D721Med (cell line): ENCODE results near the gene PIBF1.

Source experiments
- DNase-seq: peaks from one replicate; pipeline ENCODE4 v3.0.0; 2011; ENCODE audit warnings: low spot score; ENCODE audit not compliant: insufficient read length
- FAIRE-seq: peaks from 2 replicates; lab custom pipeline; 2011; peaks lifted over from hg19 to GRCh38; lab: Jason Lieb, UNC
- CTCF ChIP-seq: IDR thresholded peaks from 2 replicates; pipeline ENCODE4 v1.5.1; 2012; ENCODE audit warnings: mild to moderate bottlenecking, control low read depth; ENCODE audit not compliant: insufficient read depth; ENCODE audit errors: missing control alignments

The PIBF1 gene

DNA sequence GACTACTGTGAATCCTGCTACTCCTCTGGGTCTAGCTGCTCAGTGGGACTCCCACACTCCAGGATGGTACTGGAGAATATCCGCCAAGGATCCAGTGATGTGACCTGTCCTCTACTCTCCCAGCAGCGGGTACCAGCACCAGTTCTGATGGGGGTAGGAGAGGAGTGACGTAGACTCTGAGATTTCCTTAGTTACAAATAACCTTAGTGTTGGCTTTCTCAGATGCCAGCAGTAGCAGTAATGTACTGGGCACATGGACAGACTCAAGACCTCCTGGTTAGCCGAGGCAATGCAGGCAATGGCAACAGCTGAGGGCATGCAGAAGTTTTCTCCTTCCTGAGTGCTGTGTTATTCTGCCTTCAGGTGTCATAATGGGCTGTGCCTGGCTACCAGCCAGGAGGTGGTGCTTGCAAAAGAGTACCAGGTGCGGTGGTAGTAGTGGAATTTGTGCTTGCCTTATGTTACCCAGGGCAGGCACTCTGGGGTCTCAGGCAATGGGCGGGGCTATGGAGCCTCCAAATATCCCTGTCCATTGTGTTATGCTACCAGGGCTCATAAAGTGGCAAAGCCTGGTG lies 171.5 kb downstream of the PIBF1 start:
- no peak for FAIRE-seq
- no peak for TF ChIP-seq CTCF
- DNase-seq: no peak

DNA sequence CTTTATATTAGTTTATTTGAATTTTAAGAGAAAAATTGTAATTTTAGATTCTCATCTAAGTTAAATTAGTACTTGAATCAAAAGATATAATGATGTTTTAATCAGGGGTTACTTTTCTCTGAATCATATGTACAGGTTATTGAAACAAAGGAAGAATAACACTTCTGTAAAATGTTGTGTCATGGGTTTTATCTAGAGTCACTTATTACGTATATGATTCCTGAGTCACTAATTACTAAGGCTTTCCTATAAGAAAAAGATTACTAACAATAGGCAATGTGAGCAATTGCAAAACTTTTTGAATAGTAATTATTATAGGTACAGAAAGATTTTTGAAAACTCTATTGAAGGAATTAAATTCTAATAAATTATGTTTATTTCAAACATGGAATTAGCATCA lies 177.7 kb downstream of the PIBF1 start:
- DNase-seq (no peak), FAIRE-seq (no peak)
- TF ChIP-seq CTCF: no peak

DNA sequence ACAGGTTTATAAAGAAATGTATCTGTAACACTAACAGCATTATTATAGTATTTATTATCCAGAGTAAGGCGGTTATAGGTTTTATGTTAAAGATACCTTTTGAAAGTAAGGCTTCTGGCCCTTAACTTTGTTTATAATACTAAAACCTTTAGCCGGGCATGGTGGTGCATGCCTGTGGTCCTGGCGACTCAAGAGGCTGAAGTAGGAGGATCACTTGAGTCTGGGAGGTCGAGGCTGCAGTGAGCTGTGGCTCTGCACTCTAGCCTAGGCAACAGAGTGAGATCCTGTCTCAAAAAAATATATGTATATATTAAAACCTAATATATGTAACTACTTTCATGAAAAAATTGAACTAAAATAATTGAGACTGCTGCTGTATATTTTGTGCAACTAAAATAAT lies 178.2 kb downstream of the PIBF1 start:
- FAIRE-seq (no peak), DNase-seq (no peak)
- no peak for TF ChIP-seq CTCF

DNA sequence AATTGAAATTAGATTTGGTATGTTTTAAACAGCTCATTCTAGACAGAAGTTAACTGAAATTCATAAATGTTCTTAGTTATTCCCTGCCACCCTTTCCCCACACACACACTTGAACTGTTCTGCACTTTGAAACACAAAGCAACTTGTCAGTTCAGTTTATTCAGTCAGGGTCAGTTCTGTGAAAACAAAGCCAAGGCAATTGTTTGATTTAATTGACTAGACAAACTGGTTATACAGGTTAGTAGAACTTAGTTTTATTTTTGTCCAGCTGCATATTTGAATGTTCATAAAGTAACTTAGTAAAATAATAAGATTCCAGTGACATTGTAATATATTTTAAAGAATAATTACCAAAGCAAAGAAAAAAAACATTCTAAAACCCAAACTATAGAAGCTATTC lies 178.6 kb downstream of the PIBF1 start:
- no peak for DNase-seq
- FAIRE-seq: no peak
- TF ChIP-seq CTCF: no peak

GRCh38 chr13:72963762-72964161 lies 181.8 kb downstream of the PIBF1 start:
- DNase-seq: no peak
- no peak for FAIRE-seq

GRCh38 chr13:72970301-72970880 lies 188.5 kb downstream of the PIBF1 start:
- no peak for DNase-seq
- FAIRE-seq: no peak
- TF ChIP-seq CTCF: no peak

More at GRCh38 chr13:72963762-72964161, 181.8 kb downstream of the PIBF1 start:
- TF ChIP-seq CTCF: no peak

DNA sequence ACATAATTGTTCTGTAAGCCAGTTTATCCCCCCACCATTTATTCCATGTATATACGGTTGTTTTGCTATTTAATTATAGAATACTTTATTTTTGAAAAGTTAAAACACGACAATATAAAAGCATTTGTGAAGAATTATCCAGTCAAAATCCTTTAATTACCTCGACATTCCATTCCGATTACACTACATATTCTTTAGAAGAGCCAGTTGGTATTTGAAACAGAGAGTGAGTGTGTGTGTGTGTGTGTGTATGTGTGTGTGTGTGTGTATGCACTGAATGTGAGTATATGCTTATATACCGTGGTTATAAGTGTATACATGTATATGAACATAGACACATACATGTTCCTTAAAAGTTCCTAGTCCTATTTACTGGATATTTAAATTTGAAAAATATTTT lies 189.0 kb downstream of the PIBF1 start:
- no peak for DNase-seq

More for the DNA sequence above, 189.0 kb downstream of the PIBF1 start:
- FAIRE-seq: no peak
- TF ChIP-seq CTCF: no peak
